GF-D8 (cell line): ENCODE measurements around the gene AHRR.
"Not testable (repeated sequence)": the region's sequence is repeated elsewhere in the genome, so short reads cannot be mapped to it uniquely, and the experiment has no call there.

ENCODE experiments used
- DNase-seq: peaks from one replicate; lab custom pipeline; 2025; lab: John Stamatoyannopoulos, UW

The AHRR gene

GRCh38 chr5:475704-476101, 154.2 kb downstream of the AHRR start:
- DNase-seq: no peak

GRCh38 chr5:476102-476813, 154.7 kb downstream of the AHRR start:
- no peak for DNase-seq

GRCh38 chr5:476814-477175, 155.3 kb downstream of the AHRR start:
- DNase-seq: no peak

- DNase-seq: no peak
Observed at GRCh38 chr5:477247-477646, 155.7 kb downstream of the AHRR start.

GRCh38 chr5:477871-478270, 156.4 kb downstream of the AHRR start:
- no peak for DNase-seq

GRCh38 chr5:478369-478981, 157.0 kb downstream of the AHRR start:
- DNase-seq: no peak

- DNase-seq: no peak
Observed at GRCh38 chr5:478982-479535, 157.5 kb downstream of the AHRR start.

- DNase-seq: no peak
Observed at GRCh38 chr5:479566-480319, 158.2 kb downstream of the AHRR start.

- DNase-seq: no peak
Observed at GRCh38 chr5:481347-481746, 159.8 kb downstream of the AHRR start.

GRCh38 chr5:482021-482420, 160.5 kb downstream of the AHRR start:
- no peak for DNase-seq

GRCh38 chr5:482506-482905, 161.0 kb downstream of the AHRR start:
- DNase-seq: no peak

GRCh38 chr5:483011-483410, 161.5 kb downstream of the AHRR start:
- no peak for DNase-seq

- no peak for DNase-seq
Observed at GRCh38 chr5:483434-484140, 162.1 kb downstream of the AHRR start.

GRCh38 chr5:484556-484955, 163.0 kb downstream of the AHRR start:
- no peak for DNase-seq

GRCh38 chr5:485113-485945, 163.8 kb downstream of the AHRR start:
- no peak for DNase-seq

- DNase-seq: no peak
Observed at GRCh38 chr5:485946-486491, 164.5 kb downstream of the AHRR start.

- DNase-seq: not testable (repeated sequence)
Observed at GRCh38 chr5:486597-486996, 165.1 kb downstream of the AHRR start.
